Glutamatergic neuron (in vitro differentiated cells): ENCODE results near the gene MYADM. TPM values are rescaled to one million over a fixed set of nuclear protein-coding genes. Genes with fewer than 3 reads are reported as not detected.
A peak's percentile ranks its signal among the peaks of the same experiment; 100 is the strongest.

Experiments
- DNase-seq: peaks from one replicate; pipeline ENCODE4 v3.0.0; 2022
- H3K27ac Mint-ChIP-seq: one replicate; pipeline ENCODE4 v1.8.0; 2020; ENCODE audit warnings: mild to moderate bottlenecking, mixed read lengths, inconsistent platforms; ENCODE audit not compliant: unreplicated experiment
- H3K27me3 Mint-ChIP-seq: one replicate; pipeline ENCODE4 v1.8.0; 2020; ENCODE audit warnings: mild to moderate bottlenecking, moderate library complexity, mixed read lengths, inconsistent platforms; ENCODE audit not compliant: unreplicated experiment
- H3K36me3 Mint-ChIP-seq: one replicate; pipeline ENCODE4 v1.8.0; 2020; ENCODE audit warnings: mild to moderate bottlenecking, mixed read lengths, inconsistent platforms; ENCODE audit not compliant: unreplicated experiment
- H3K4me1 Mint-ChIP-seq: one replicate; pipeline ENCODE4 v1.8.0; 2020; ENCODE audit warnings: mild to moderate bottlenecking, low read depth, mixed read lengths, inconsistent platforms; ENCODE audit not compliant: unreplicated experiment
- H3K4me3 Mint-ChIP-seq: one replicate; pipeline ENCODE4 v1.8.0; 2020; ENCODE audit warnings: mild to moderate bottlenecking, mixed read lengths, inconsistent platforms; ENCODE audit not compliant: unreplicated experiment
- H3K9me3 Mint-ChIP-seq: one replicate; pipeline ENCODE4 v1.8.0; 2020; ENCODE audit warnings: mild to moderate bottlenecking, moderate library complexity, mixed read lengths, inconsistent platforms; ENCODE audit not compliant: unreplicated experiment
- total RNA-seq: library from RNA; stranded (reverse); fragmentation: NEBNext Ultra II Directional; extraction: Animal tissue kit (Norgen Biotek cat#: 25700); gene quantifications from one replicate; pipeline ENCODE4 v1.2.1, GENCODE V29; 2021; ENCODE audit not compliant: unreplicated experiment
- TF ChIP-seq, protein P1 (sequence below): fragments of 200-600 bp; sonication (generic); IDR thresholded peaks from one replicate; pipeline ENCODE4 v1.5.0; 2021; ENCODE audit not compliant: partially characterized antibody, unreplicated experiment

The MYADM gene
- total RNA-seq, 1 donor from 2014 or later = 61.5 TPM

DNA sequence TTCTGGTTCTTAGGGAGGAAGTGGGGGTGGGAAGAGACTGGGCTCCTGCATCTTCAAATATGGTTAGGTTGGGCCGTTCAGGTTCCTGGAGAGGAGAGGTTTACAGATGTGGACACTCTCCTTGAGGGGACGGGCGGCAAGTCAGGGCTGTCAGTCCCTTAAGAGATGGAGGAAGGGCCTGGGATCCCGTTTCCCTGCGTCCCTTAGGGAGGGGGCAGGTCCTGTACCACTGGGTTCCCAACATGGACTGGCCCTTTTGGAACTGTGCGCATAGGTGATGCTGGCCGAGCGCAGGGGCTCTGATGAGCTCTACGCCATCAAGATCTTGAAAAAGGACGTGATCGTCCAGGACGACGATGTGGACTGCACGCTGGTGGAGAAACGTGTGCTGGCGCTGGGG lies 30.5 kb downstream of the MYADM start:
- Mint-ChIP-seq H3K9me3 (peaks cover 2% of the 10 kb centered on the region), H3K27ac (no peak overlapping the region), H3K4me1 (peaks cover 7% of the 10 kb centered on the region), H3K4me3 (no peak overlapping the region), H3K27me3 (no peaks in the 10 kb centered on the region), H3K36me3 (no peaks in the 10 kb centered on the region)
- TF ChIP-seq, protein P1, sequence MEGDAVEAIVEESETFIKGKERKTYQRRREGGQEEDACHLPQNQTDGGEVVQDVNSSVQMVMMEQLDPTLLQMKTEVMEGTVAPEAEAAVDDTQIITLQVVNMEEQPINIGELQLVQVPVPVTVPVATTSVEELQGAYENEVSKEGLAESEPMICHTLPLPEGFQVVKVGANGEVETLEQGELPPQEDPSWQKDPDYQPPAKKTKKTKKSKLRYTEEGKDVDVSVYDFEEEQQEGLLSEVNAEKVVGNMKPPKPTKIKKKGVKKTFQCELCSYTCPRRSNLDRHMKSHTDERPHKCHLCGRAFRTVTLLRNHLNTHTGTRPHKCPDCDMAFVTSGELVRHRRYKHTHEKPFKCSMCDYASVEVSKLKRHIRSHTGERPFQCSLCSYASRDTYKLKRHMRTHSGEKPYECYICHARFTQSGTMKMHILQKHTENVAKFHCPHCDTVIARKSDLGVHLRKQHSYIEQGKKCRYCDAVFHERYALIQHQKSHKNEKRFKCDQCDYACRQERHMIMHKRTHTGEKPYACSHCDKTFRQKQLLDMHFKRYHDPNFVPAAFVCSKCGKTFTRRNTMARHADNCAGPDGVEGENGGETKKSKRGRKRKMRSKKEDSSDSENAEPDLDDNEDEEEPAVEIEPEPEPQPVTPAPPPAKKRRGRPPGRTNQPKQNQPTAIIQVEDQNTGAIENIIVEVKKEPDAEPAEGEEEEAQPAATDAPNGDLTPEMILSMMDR = no peak
- DNase-seq = no peak

DNA sequence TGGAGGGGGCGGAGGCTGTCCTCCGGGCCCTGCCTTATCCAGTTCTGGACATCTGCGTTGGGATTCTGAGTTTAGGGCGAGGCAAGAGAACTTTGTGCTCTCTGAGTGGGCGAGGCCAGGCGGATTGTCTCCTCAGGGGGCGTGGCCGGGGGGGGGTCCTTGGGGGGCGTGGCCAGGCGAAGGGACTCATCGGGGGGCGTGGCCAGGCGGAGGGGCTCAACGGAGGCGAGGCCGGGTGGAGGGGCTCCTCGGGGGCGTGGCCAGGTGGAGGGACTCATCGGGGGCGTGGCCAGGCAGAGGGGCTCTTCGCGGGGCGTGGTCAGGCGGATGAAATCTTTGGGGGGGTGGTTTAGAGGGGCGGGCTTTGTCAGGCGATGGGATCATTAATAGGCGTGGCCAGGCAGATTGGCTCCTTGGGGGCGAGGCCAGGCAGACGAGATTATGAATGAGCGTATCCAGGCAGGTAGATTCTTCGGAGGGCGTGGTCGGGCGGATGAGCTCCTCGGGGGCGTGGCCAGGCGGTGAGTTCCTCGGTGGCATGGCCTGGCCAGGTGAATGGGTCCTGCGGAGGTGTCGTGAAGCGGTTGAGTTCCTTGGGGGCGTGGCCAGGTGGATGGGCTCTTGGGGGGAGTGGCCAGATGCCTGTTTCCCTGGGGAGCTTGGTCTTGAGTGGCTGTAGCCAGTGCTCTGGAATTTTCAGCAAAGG lies 31.1 kb downstream of the MYADM start:
- Mint-ChIP-seq H3K36me3 (no peaks in the 10 kb centered on the region), H3K4me1 (peaks cover 7% of the 10 kb centered on the region), H3K27me3 (no peaks in the 10 kb centered on the region), H3K4me3 (peak overlapping the region; percentile 67), H3K9me3 (peaks cover 2% of the 10 kb centered on the region), H3K27ac (no peak overlapping the region)
- peak; percentile 69 for DNase-seq
- TF ChIP-seq, protein P1 = no peak

DNA sequence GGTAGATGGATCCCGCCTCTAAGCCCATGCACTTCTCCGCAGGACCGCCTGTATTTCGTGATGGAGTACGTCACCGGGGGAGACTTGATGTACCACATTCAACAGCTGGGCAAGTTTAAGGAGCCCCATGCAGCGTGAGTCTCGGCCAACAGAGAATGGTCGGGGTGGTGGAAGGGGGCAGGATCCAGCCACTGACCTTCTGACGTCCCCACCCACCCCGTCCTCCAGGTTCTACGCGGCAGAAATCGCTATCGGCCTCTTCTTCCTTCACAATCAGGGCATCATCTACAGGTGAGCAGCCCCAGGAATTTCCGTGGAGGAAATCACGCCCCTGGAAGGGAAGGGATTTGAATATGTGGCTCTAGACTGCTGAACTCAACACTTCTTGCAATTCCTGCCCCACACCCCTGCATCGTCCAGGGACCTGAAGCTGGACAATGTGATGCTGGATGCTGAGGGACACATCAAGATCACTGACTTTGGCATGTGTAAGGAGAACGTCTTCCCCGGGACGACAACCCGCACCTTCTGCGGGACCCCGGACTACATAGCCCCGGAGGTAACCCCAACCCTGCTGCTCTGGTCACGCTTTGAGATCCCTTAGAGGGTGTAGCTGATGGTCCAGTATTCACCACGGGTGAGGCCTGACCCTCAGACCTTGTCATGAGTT lies 32.6 kb downstream of the MYADM start:
- peaks cover 2% of the 10 kb centered on the region for H3K9me3 Mint-ChIP-seq

DNA sequence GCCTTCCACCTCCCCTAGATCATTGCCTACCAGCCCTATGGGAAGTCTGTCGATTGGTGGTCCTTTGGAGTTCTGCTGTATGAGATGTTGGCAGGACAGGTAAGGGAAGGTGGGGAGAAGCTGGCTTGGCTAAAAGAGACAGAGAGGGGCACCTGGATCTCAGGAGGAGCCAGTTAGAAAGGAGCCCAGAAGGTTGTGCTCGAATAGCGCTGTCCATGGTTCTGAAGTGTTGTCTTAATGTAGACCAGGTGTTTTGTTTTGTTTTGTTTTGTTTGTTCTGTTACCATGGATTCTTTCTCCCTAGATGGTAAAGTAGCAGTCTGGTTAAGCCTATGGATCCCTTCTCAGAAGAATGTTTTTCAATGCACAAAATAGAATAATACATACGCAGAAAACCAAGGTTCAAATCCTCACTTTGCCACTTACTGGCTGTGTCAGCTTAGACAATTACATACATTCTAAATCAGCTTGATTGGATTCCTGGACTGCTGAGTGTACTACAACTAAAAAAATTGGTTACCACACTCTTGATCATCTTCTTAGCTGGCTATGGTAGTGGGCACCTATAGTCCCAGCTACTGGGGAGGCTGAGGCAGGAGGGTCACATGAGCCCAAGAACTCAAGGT lies 35.5 kb downstream of the MYADM start:
- no peak overlapping the region for H3K4me3 Mint-ChIP-seq
- no peaks in the 10 kb centered on the region for H3K36me3 Mint-ChIP-seq
- TF ChIP-seq, protein P1 = no peak
- H3K9me3 Mint-ChIP-seq = peaks cover 5% of the 10 kb centered on the region
- peaks cover 13% of the 10 kb centered on the region for H3K4me1 Mint-ChIP-seq
- H3K27ac Mint-ChIP-seq = no peak overlapping the region
- no peak for DNase-seq
- peaks cover 9% of the 10 kb centered on the region for H3K27me3 Mint-ChIP-seq

More for the DNA sequence above, 32.6 kb downstream of the MYADM start:
- Mint-ChIP-seq H3K27ac (no peak overlapping the region), H3K4me1 (peaks cover 7% of the 10 kb centered on the region), H3K36me3 (no peaks in the 10 kb centered on the region), H3K27me3 (peaks cover 2% of the 10 kb centered on the region), H3K4me3 (no peak overlapping the region)
- TF ChIP-seq, protein P1 = no peak
- DNase-seq = no peak
